ENCODE results near the gene SLC38A8.

SLC38A8 gene

DNA sequence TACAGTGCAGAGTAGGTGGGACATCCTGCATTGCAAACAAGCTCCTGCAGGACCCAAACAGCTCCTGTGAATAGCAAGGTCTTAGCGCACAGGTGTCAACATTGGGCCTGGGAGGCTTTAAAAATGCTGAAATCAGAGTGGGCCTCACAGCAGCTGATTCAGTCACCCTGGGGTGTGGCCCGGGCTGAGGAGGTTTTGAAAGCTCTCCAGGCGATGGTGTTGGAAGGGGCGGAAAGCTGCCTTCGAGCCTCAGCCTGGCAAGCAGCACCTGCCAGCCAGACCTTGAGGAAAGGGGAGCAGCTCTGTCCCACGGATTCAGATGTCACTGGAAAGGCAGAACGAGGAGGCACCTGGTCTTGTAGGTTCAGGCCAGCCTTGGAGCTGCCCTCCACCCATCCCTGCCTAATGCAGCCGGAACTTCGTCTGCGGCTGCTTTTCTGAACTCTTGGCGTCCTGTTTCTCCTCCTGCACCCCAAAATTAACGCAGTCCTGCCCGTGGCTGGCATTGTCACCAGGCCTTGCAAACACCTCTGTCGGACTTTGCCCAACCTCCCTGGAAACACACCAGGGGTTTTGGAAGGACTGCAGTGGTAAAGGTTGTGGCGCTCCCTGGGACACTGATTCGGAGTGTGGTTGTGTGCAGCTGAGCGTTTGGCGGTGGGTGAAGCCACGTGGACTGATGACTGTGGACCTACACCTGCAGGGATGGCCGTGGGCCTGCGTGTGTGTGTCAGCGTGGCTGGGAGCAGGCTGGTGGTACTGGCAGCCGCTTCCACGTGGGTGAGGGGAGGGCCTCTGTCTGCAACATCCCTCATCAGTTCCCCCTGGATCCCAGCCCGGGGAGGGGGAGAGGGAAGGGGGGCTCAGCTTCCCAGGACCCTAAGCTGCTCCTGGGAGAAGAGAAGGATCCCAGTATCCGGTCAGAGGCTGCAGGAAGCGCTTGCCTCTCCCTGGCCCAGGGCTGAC, 71.1 kb downstream of the SLC38A8 start:
- no peaks in the 10 kb centered on the region for H3K36me3 ChIP-seq (ENCODE audit: control insufficient read depth, insufficient read depth, low read length)
- no peaks in the 10 kb centered on the region for H3K9me3 ChIP-seq (ENCODE audit: control insufficient read depth, insufficient read depth, low read length)
- peaks cover 5% of the 10 kb centered on the region for H3K27me3 ChIP-seq (ENCODE audit: control insufficient read depth, insufficient read depth, low read length)
- no peak overlapping the region for H3K9ac ChIP-seq (ENCODE audit: low read depth, low read length)
- H3K4me1 ChIP-seq (ENCODE audit: control insufficient read depth, insufficient read depth, low read length): no peaks in the 10 kb centered on the region
- no peak overlapping the region for H3K4me3 ChIP-seq (ENCODE audit: low read depth, low read length)

DNA sequence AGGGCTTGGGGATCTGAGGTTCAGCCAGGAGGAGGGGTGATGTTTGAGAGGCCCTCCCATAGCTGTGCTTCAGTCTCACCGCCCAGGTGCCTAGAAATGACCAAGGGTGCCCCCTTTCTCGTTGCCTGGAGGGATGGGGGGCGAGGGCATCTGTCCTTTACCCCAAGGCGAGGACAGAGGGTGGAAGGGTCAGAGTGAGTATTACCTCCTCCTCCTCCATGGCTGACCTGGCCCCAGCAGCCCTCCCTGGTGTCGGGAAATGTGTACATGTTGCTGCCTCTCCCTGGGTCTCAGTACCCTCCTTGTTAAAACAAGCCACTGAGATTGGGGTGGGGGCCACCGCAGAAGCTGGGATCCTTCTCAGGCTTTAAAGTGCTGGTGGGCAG, 72.2 kb downstream of the SLC38A8 start:
- no peak overlapping the region for H3K4me3 ChIP-seq (ENCODE audit: low read depth, low read length)
- no peaks in the 10 kb centered on the region for H3K36me3 ChIP-seq (ENCODE audit: control insufficient read depth, insufficient read depth, low read length)
- no peak overlapping the region for H3K9ac ChIP-seq (ENCODE audit: low read depth, low read length)
- peaks cover 5% of the 10 kb centered on the region for H3K27me3 ChIP-seq (ENCODE audit: control insufficient read depth, insufficient read depth, low read length)
- no peaks in the 10 kb centered on the region for H3K4me1 ChIP-seq (ENCODE audit: control insufficient read depth, insufficient read depth, low read length)
- no peaks in the 10 kb centered on the region for H3K9me3 ChIP-seq (ENCODE audit: control insufficient read depth, insufficient read depth, low read length)

DNA sequence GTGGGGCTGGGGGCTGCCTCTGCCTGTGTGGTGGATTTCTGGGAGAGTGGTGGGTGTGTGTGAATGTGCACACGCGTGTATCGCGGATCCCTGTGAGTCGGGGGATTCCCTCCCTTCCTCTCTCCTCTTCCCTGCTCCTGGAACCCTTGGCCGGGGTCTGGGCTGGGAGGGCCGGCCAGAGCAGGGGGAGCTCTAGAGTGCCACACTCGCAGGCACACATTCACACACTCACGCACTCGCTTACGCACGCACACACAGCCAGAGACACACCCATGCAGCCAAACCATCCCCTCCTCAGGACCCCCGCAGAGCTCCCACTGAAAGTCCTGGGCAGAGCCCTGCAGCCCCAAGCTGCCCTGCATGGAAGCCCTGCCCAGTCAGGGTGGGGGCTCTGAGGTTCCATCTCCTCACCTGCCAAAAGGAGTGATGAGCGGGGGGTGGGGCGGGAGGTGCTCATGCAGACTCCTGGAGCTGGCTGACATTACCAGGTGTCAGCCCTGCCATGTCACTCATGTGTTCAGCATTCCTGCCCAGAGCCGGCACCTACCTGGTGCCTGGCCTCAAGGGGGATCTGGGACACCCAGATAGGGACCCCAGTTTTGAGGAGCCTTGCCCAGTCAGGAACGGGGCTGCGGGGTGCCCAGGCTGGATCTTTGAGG, 72.7 kb downstream of the SLC38A8 start:
- Histone ChIP-seq H3K27me3 (ENCODE audit: control insufficient read depth, insufficient read depth, low read length) (peaks cover 5% of the 10 kb centered on the region), H3K36me3 (ENCODE audit: control insufficient read depth, insufficient read depth, low read length) (no peaks in the 10 kb centered on the region), H3K4me1 (ENCODE audit: control insufficient read depth, insufficient read depth, low read length) (no peaks in the 10 kb centered on the region), H3K9me3 (ENCODE audit: control insufficient read depth, insufficient read depth, low read length) (no peaks in the 10 kb centered on the region), H3K4me3 (ENCODE audit: low read depth, low read length) (peak overlapping the region; percentile 61), H3K9ac (ENCODE audit: low read depth, low read length) (no peak overlapping the region)

DNA sequence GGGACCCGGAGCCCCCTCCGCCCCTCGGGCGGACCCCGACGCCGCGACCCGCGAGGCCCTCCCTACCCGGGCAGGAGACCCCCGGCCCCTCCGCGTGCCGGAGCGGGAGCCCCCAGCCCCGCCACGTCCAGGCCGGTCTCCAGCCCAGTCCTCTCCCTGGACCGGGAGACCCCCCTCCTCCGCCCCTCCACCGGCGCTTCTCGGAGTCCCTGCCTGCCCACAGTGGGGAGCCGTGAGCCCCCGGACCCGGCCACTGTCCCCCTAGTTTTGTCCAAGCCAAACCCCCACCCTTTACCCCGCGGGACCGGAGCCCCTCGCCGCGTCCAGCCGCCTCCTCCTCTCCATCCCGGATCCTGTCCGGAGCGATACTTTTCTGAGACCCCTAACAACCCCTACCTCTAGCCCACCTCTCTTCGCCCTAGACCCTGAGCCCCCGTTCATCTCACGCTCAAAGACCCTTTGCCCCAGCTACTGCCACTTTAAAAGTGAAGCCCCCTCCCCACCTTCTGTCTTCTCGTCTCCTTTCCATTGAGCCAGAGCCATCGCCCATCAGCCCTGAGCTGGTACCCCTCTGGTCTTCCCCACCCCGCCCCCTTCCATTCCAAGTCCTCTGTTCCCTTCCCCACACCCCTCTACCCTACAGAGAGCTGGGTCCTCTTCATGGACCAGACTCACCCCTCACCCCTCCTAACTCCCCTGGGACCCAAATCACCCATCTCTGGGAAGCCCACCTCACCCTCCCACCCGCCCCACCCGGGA, 73.5 kb downstream of the SLC38A8 start:
- no peak overlapping the region for H3K9ac ChIP-seq (ENCODE audit: low read depth, low read length)
- H3K4me3 ChIP-seq (ENCODE audit: low read depth, low read length): peak overlapping the region; percentile 61
- no peaks in the 10 kb centered on the region for H3K9me3 ChIP-seq (ENCODE audit: control insufficient read depth, insufficient read depth, low read length)

DNA sequence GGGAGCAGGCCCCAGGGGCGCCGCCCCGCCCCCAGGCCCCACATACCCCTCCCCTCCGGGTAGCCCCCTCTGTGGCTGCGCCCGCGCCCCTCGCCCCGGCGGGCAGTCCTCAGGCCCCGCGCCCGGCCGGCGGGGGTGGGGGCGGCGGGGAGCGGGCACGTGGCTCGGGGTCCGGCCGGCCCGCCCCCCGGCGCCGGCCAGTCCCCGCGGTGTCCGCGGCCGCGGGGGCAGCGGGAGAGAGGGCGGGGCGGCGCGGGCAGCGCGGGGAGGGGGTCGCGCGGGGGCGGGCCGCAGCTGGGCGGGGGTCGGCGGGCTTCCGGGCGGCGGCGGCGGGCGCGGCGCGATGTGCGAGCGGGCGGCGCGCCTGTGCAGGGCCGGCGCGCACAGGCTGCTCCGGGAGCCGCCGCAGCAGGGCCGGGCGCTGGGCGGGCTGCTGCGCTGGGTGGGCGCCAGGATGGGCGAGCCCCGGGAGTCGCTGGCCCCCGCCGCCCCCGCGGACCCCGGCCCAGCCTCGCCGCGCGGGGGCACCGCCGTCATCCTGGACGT, 74.2 kb downstream of the SLC38A8 start:
- Histone ChIP-seq H3K27me3 (ENCODE audit: control insufficient read depth, insufficient read depth, low read length) (peaks cover 5% of the 10 kb centered on the region), H3K36me3 (ENCODE audit: control insufficient read depth, insufficient read depth, low read length) (no peaks in the 10 kb centered on the region), H3K9me3 (ENCODE audit: control insufficient read depth, insufficient read depth, low read length) (no peaks in the 10 kb centered on the region), H3K4me3 (ENCODE audit: low read depth, low read length) (no peak overlapping the region), H3K4me1 (ENCODE audit: control insufficient read depth, insufficient read depth, low read length) (no peaks in the 10 kb centered on the region), H3K9ac (ENCODE audit: low read depth, low read length) (no peak overlapping the region)

More for the DNA sequence above, 73.5 kb downstream of the SLC38A8 start:
- H3K36me3 ChIP-seq (ENCODE audit: control insufficient read depth, insufficient read depth, low read length): no peaks in the 10 kb centered on the region
- peaks cover 5% of the 10 kb centered on the region for H3K27me3 ChIP-seq (ENCODE audit: control insufficient read depth, insufficient read depth, low read length)
- no peaks in the 10 kb centered on the region for H3K4me1 ChIP-seq (ENCODE audit: control insufficient read depth, insufficient read depth, low read length)

DNA sequence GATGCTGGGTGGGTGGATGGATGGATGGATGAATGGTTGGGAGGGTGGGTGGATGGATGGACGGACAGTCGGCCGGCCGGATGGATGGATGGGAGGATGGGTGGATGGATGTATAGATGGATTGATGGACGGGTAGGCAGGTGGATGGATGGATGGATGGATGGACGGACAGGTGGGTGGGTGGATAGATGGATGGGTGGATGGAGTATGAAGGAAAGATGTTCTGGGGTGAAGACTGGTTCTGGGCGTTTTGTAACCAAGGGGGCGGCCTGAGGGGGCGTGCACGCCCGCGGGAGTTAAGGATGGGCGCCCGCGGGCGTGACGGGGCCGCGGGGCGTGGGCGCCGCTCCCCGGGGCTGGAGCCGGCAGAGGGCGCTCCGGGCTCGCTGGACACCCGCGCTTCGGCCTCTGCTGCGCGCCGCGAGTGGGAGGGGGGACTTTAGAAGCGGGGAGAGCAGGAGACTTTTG, 74.7 kb downstream of the SLC38A8 start, which contains the start of gene NECAB2:
Gene NECAB2, plus strand, starts transcription at position 407 of the 468 bp plus-strand sequence. CDS start 405 bp downstream, outside the sequence.
- Histone ChIP-seq H3K9ac (ENCODE audit: low read depth, low read length) (no peak within 1 kb of the TSS), H3K4me1 (ENCODE audit: control insufficient read depth, insufficient read depth, low read length) (no peaks in the 10 kb centered on the region), H3K27me3 (ENCODE audit: control insufficient read depth, insufficient read depth, low read length) (peaks cover 5% of the 10 kb centered on the region), H3K9me3 (ENCODE audit: control insufficient read depth, insufficient read depth, low read length) (no peaks in the 10 kb centered on the region), H3K4me3 (ENCODE audit: low read depth, low read length) (peak within 1 kb of the TSS; percentile 61), H3K36me3 (ENCODE audit: control insufficient read depth, insufficient read depth, low read length) (no peaks in the 10 kb centered on the region)

DNA sequence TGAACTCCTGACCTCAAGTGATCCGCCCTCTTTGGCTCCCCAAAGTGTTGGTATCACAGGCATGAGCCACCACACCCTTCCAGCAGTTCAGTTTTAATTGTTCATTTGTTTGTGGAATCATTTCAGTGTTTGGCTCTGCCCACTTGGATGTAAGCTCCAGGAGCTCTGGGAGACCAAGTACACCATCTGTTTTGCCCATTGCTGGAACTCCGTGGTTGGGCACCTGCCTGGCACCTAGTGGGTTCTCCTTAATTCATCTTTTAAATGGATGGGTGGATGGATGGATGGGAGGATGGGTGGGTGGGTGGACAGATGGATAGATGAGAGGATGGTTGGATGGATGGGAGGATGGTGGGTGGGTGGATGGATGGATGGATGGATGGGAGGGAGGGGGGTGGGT, 75.5 kb downstream of the SLC38A8 start:
- no peaks in the 10 kb centered on the region for H3K36me3 ChIP-seq (ENCODE audit: control insufficient read depth, insufficient read depth, low read length)
- H3K4me3 ChIP-seq (ENCODE audit: low read depth, low read length): no peak overlapping the region
- no peaks in the 10 kb centered on the region for H3K9me3 ChIP-seq (ENCODE audit: control insufficient read depth, insufficient read depth, low read length)
- H3K27me3 ChIP-seq (ENCODE audit: control insufficient read depth, insufficient read depth, low read length): peaks cover 5% of the 10 kb centered on the region
- H3K4me1 ChIP-seq (ENCODE audit: control insufficient read depth, insufficient read depth, low read length): no peaks in the 10 kb centered on the region
- no peak overlapping the region for H3K9ac ChIP-seq (ENCODE audit: low read depth, low read length)

DNA sequence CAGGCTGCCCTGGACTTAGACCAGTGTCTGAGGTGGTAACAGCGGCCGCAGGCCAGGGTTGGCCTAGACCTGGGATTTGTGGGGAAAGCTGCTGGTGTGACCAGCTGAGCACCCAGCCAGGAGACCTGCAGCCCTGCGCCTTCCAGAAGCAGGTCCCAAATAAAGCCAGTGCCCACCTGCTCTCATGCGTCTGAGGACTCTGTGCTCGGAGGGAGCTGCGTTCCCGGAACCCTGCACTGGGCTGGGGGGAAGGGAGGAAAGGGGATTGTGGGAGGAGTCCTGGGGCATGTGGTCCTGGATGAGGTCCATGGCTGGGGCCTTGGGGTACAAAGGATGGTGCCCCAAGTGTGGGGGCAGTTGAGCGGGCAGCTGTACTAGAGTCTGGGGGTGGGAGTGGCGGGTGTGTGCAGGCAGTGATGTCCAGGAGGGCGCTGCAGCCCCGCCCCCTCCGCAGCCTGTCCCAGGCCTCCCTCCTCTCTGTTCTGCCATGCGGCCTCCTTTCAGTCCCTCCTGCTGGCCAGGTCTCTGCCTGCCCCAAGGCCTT, 76.4 kb downstream of the SLC38A8 start:
- H3K4me1 ChIP-seq (ENCODE audit: control insufficient read depth, insufficient read depth, low read length): no peaks in the 10 kb centered on the region
- H3K27me3 ChIP-seq (ENCODE audit: control insufficient read depth, insufficient read depth, low read length): peaks cover 5% of the 10 kb centered on the region
- no peaks in the 10 kb centered on the region for H3K36me3 ChIP-seq (ENCODE audit: control insufficient read depth, insufficient read depth, low read length)
- H3K4me3 ChIP-seq (ENCODE audit: low read depth, low read length): no peak overlapping the region
- H3K9me3 ChIP-seq (ENCODE audit: control insufficient read depth, insufficient read depth, low read length): no peaks in the 10 kb centered on the region
- H3K9ac ChIP-seq (ENCODE audit: low read depth, low read length): no peak overlapping the region

DNA sequence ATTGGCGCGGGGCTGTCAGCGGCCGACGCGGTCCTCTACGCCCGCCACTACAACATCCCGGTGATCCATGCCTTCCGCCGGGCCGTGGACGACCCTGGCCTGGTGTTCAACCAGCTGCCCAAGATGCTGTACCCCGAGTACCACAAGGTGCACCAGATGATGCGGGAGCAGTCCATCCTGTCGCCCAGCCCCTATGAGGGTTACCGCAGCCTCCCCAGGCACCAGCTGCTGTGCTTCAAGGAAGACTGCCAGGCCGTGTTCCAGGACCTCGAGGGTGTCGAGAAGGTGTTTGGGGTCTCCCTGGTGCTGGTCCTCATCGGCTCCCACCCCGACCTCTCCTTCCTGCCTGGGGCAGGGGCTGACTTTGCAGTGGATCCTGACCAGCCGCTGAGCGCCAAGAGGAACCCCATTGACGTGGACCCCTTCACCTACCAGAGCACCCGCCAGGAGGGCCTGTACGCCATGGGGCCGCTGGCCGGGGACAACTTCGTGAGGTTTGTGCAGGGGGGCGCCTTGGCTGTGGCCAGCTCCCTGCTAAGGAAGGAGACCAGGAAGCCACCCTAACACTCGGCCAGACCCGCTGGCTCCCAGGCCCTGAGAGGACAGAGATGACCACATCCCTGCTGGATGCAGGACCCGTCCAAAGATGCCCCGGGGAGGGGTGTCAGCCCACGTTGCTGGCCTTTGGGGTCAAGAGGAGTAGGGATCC, 77.0 kb downstream of the SLC38A8 start:
- no peaks in the 10 kb centered on the region for H3K9me3 ChIP-seq (ENCODE audit: control insufficient read depth, insufficient read depth, low read length)
- no peaks in the 10 kb centered on the region for H3K36me3 ChIP-seq (ENCODE audit: control insufficient read depth, insufficient read depth, low read length)
- H3K27me3 ChIP-seq (ENCODE audit: control insufficient read depth, insufficient read depth, low read length): peaks cover 5% of the 10 kb centered on the region
- no peak overlapping the region for H3K9ac ChIP-seq (ENCODE audit: low read depth, low read length)
- H3K4me1 ChIP-seq (ENCODE audit: control insufficient read depth, insufficient read depth, low read length): no peaks in the 10 kb centered on the region
- H3K4me3 ChIP-seq (ENCODE audit: low read depth, low read length): no peak overlapping the region

DNA sequence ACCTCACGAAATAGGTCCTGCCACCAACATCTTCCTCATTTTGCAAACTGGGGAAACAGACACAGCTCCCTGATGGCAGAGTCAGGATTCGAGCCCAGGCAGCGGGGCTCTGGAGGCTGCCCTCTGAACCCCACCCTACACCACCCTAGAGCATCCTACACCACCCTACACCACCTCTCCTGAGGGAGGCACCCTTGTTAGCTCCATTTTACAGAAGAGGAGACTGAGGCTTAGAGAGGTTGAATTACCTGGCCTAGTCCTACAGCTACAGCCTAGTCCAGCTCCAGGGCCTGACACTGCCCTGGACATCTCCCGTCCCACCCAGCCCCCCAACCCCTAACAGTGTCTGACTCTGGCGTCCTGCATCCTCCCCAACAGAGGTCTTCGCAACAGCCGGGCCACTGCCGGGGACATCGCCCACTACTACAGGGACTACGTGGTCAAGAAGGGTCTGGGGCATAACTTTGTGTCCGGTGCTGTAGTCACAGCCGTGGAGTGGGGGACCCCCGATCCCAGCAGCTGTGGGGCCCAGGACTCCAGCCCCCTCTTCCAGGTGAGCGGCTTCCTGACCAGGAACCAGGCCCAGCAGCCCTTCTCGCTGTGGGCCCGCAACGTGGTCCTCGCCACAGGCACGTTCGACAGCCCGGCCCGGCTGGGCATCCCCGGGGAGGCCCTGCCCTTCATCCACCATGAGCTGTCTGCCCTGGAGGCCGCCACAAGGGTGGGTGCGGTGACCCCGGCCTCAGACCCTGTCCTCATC, 77.7 kb downstream of the SLC38A8 start:
- Histone ChIP-seq H3K36me3 (ENCODE audit: control insufficient read depth, insufficient read depth, low read length) (no peaks in the 10 kb centered on the region), H3K4me3 (ENCODE audit: low read depth, low read length) (no peak overlapping the region), H3K9ac (ENCODE audit: low read depth, low read length) (no peak overlapping the region), H3K9me3 (ENCODE audit: control insufficient read depth, insufficient read depth, low read length) (no peaks in the 10 kb centered on the region), H3K4me1 (ENCODE audit: control insufficient read depth, insufficient read depth, low read length) (no peaks in the 10 kb centered on the region), H3K27me3 (ENCODE audit: control insufficient read depth, insufficient read depth, low read length) (peaks cover 5% of the 10 kb centered on the region)
